ENCODE measurements around the gene TMEM165.

DNA sequence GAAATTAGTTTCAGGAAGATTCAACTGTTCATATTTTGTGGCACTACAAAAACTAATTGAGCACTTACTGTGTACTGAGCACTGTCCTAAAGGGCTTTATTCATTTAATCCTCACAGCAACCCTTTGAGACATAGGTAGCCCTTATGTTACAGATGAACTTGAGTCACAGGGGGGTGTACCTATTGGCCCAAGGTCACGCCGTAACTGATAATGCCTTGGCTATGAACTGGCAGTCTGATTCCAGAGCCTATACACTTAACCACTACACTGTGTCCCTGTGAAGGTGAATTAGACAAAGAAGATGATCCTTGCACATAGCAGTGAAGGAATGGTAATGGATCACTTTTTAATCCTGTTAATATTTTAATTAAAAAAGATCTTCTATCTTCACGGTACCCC is 12.0 kb downstream of the TMEM165 start:
- TF ChIP-seq CTCF (conservative IDR thresholded peaks at IDR 0.05; ENCODE audit: low read depth, low read length) (no peak), EZH2phosphoT487 (IDR thresholded peaks at IDR 0.05; ENCODE audit: borderline replicate concordance, low read length) (no peak), EZH2 (IDR thresholded peaks at IDR 0.05; ENCODE audit: low read length, unreplicated experiment) (no peak)

Data from PC-3 (cell line).